Esophagus muscularis mucosa (tissue), 4 donors: ENCODE data around the gene KRT32. TPM values are rescaled to one million over a fixed set of nuclear protein-coding genes. Genes with fewer than 3 reads are reported as not detected.

Source experiments
- DNase-seq: peaks from one replicate; pipeline ENCODE4 v3.0.0-alpha.2; 2017; ENCODE audit errors: extremely low spot score
- H3K27ac ChIP-seq, 4 donors: fragments of 200-600 bp; sonication (generic); replicated peaks in 1 of 4; 1 replicate in 3 of 4; 2 replicates in 1 of 4; pipeline ENCODE4 v1.5.1; 2016 to 2019; ENCODE audit warnings: mild to moderate bottlenecking in 1 of 4
- H3K27me3 ChIP-seq, 4 donors: fragments of 200-600 bp; sonication (generic); one replicate each; pipeline versions ENCODE4 v1.5.1 to v1.6.0; 2016 to 2019
- H3K36me3 ChIP-seq, 4 donors: fragments of 200-600 bp; sonication (generic); one replicate each; pipeline ENCODE4 v1.5.1; 2016 to 2019
- H3K4me1 ChIP-seq, 4 donors: fragments of 200-600 bp; sonication (generic); one replicate each; pipeline ENCODE4 v1.5.1; 2016 to 2019
- H3K4me3 ChIP-seq, 4 donors: fragments of 200-600 bp; sonication (generic); 1 replicate in 2 of 4; 2 replicates in 2 of 4; pipeline ENCODE4 v1.5.1; 2016 to 2019; ENCODE audit warnings: mild to moderate bottlenecking in 4 of 4, moderate library complexity in 1 of 4
- H3K9me3 ChIP-seq, 4 donors: fragments of 200-600 bp; sonication (generic); 1 replicate in 3 of 4; 2 replicates in 1 of 4; pipeline ENCODE4 v1.5.1; 2016 to 2019
- CTCF ChIP-seq, 3 experiments: fragments of 200-600 bp in 2 of 3; fragments of 450-650 bp in 1 of 3; sonication (generic) in 2 of 3; IDR thresholded peaks; one replicate each; pipeline ENCODE4 v1.5.1; 2017 to 2019; ENCODE audit warnings: antibody characterized with exemption in 3 of 3, mild to moderate bottlenecking in 2 of 3, moderate library complexity in 1 of 3
- EP300 ChIP-seq: sonication (generic); formaldehyde crosslinking; IDR thresholded peaks from one replicate; pipeline ENCODE4 v1.6.1; 2017; ENCODE audit warnings: antibody characterized with exemption
- POLR2A ChIP-seq: fragments of 450-650 bp; IDR thresholded peaks from one replicate; pipeline ENCODE4 v1.6.1; 2017; ENCODE audit warnings: antibody characterized with exemption, moderate library complexity, mild to moderate bottlenecking, low read depth
- POLR2AphosphoS5 ChIP-seq, 2 donors: sonication (generic); formaldehyde crosslinking; IDR thresholded peaks; one replicate each; pipeline ENCODE4 v1.6.1; 2017; ENCODE audit warnings: antibody characterized with exemption in 2 of 2
- WGBS: methylation state at CpG from one replicate; pipeline ENCODE4 v1.1.5; 2018; 5-methylcytosine and 5-hydroxymethylcytosine counted together
- intact Hi-C: fragments of 100-400 bp; cut with DNase I; formaldehyde crosslinking; loops from one replicate; pipeline ENCODE4 v1.15.1; 2023
- small RNA-seq, 3 donors: library from RNA; depleted of rRNA; stranded (forward); fragments of <200 nt; gene quantifications; one replicate each; pipeline ENCODE3, GENCODE V24; 2016
- total RNA-seq, 4 donors: library from RNA; depleted of rRNA; stranded (reverse); fragments of >200 nt; gene quantifications; one replicate each; pipeline versions ENCODE4 v1.1.0 to v1.2.1, GENCODE V29; 2016

The KRT32 gene
- total RNA-seq, 4 donors from 2014 or later, result not detected

- H3K4me1 ChIP-seq, result peaks cover 0 to 27% (median 23%) of the 10 kb centered on the region in 4 donors
- intact Hi-C loops, result no loop called here
- no peaks in the 10 kb centered on the region for H3K9me3 ChIP-seq
- H3K27ac ChIP-seq, result no peak overlapping the region
- no peaks in the 10 kb centered on the region for H3K36me3 ChIP-seq
- H3K27me3 ChIP-seq, result no peaks in the 10 kb centered on the region
- DNase-seq, result no peak
- no peak overlapping the region for H3K4me3 ChIP-seq
- TF ChIP-seq CTCF (IDR thresholded peaks at IDR 0.05) (no peak), EP300 (no peak), POLR2AphosphoS5 (IDR thresholded peaks at IDR 0.05) (no peak), POLR2A (no peak)
- WGBS, result 75% methylated on average over 5 of the region's 5 CpGs
Observed at GRCh38 chr17:41413353-41413957, 53.7 kb downstream of the KRT32 start.

- TF ChIP-seq POLR2AphosphoS5 (IDR thresholded peaks at IDR 0.05) (no peak), CTCF (IDR thresholded peaks at IDR 0.05) (no peak), EP300 (no peak), POLR2A (no peak)
- Histone ChIP-seq H3K27ac (no peak overlapping the region), H3K27me3 (no peaks in the 10 kb centered on the region), H3K36me3 (no peaks in the 10 kb centered on the region), H3K4me3 (no peak overlapping the region), H3K4me1 (peaks cover 0 to 11% (median 7%) of the 10 kb centered on the region in 4 donors), H3K9me3 (no peaks in the 10 kb centered on the region)
- DNase-seq, result no peak
- intact Hi-C loops, result no loop called here
- 94% methylated on average over 15 of the region's 20 CpGs for WGBS
Observed at GRCh38 chr17:41411072-41411840, 55.9 kb downstream of the KRT32 start.

Small RNAs within 50 kb of the gene (small RNA-seq; reads per million reads assigned to genes)
- gene RNU2-32P, result 0 to 0.08 (median 0) reads per million in 3 donors

Other genes starting within 250 kb of the KRT32 start
- gene KRTAP9-2, start 240.7 kb downstream of the KRT32 start, total RNA-seq, result not detected
- not detected for gene KRTAP9-3, start 234.9 kb downstream of the KRT32 start, total RNA-seq
- not detected for gene KRTAP9-8, start 229.4 kb downstream of the KRT32 start, total RNA-seq
- not detected for gene KRTAP9-4, start 217.7 kb downstream of the KRT32 start, total RNA-seq
- not detected for gene KRTAP9-9, start 212.0 kb downstream of the KRT32 start, total RNA-seq
- not detected for gene KRTAP9-6, start 202.0 kb downstream of the KRT32 start, total RNA-seq
- gene KRTAP9-7, start 191.7 kb downstream of the KRT32 start, total RNA-seq, result not detected
- gene KRTAP29-1, start 164.5 kb downstream of the KRT32 start, total RNA-seq, result not detected
- not detected for gene KRTAP16-1, start 158.1 kb downstream of the KRT32 start, total RNA-seq
- not detected for gene KRTAP17-1, start 151.7 kb downstream of the KRT32 start, total RNA-seq
- not detected for gene KRT33A, start 116.6 kb downstream of the KRT32 start, total RNA-seq
- not detected for gene KRT33B, start 97.6 kb downstream of the KRT32 start, total RNA-seq
- not detected for gene KRT34, start 85.1 kb downstream of the KRT32 start, total RNA-seq
- not detected for gene KRT31, start 69.8 kb downstream of the KRT32 start, total RNA-seq
- not detected for gene KRT37, start 42.8 kb downstream of the KRT32 start, total RNA-seq
- not detected for gene KRT38, start 26.4 kb downstream of the KRT32 start, total RNA-seq
- not detected for gene KRT35, start 13.8 kb upstream of the KRT32 start, total RNA-seq
- not detected for gene KRT36, start 22.5 kb upstream of the KRT32 start, total RNA-seq
- 10 to 100 TPM in 1 of 4 donors, under 1 TPM in 2, not detected in 1; 0.39 to 23.3 (median 0.52) TPM for gene KRT13, start 38.2 kb upstream of the KRT32 start, total RNA-seq
- gene KRT15, start 51.5 kb upstream of the KRT32 start, total RNA-seq, result 1 to 10 TPM in 1 of 4 donors, not detected in 3; 3.3 TPM
- gene KRT19, start 60.9 kb upstream of the KRT32 start, total RNA-seq, result 1 to 10 TPM; 2.1 to 5.7 (median 3.1) TPM
- not detected for gene KRT9, start 104.7 kb upstream of the KRT32 start, total RNA-seq
- gene KRT14, start 119.5 kb upstream of the KRT32 start, total RNA-seq, result 1 to 10 TPM in 1 of 4 donors, not detected in 3; 2.9 TPM
- gene KRT16, start 145.4 kb upstream of the KRT32 start, total RNA-seq, result 1 to 10 TPM in 1 of 4 donors, not detected in 3; 1.7 TPM
- 1 to 10 TPM in 2 of 4 donors, under 1 TPM in 1, not detected in 1; 0.58 to 5.6 (median 1.2) TPM for gene KRT17, start 157.2 kb upstream of the KRT32 start, total RNA-seq
- gene EIF1, start 221.5 kb upstream of the KRT32 start, total RNA-seq, result 100 to 1,000 TPM; 158 to 426 (median 207) TPM
- gene GAST, start 244.9 kb upstream of the KRT32 start, total RNA-seq, result not detected